Stimulated activated memory B cell treated with anti-CD40 and anti-IgM and Interleukin-4, amounts not matched to agents 10 μg/mL and 1 μg/mL and 100 μg/mL, for 72 hours (primary cell): Measurements from ENCODE around the gene ATRN.

Experiments used
- ATAC-seq: fragments of 150-1000 bp; cut with Tn5 transposase; 2 replicates; pipeline ENCODE4 v1.10.0; 2021
- H3K27ac Mint-ChIP-seq: one replicate; pipeline ENCODE4 v1.8.0; 2022; ENCODE audit warnings: mild to moderate bottlenecking, mixed read lengths
- H3K27me3 Mint-ChIP-seq: one replicate; pipeline ENCODE4 v1.8.0; 2022; ENCODE audit warnings: mixed read lengths
- H3K36me3 Mint-ChIP-seq: one replicate; pipeline ENCODE4 v1.8.0; 2022; ENCODE audit warnings: mixed read lengths
- H3K4me1 Mint-ChIP-seq: one replicate; pipeline ENCODE4 v1.8.0; 2022; ENCODE audit warnings: mixed read lengths
- H3K4me3 Mint-ChIP-seq: one replicate; pipeline ENCODE4 v1.8.0; 2022; ENCODE audit warnings: mild to moderate bottlenecking, moderate library complexity, mixed read lengths
- H3K9me3 Mint-ChIP-seq: one replicate; pipeline ENCODE4 v1.8.0; 2022; ENCODE audit warnings: mixed read lengths

Gene ATRN

GRCh38 chr20:3685341-3685740, 214.5 kb downstream of the ATRN start:
- peaks cover 51% of the 10 kb centered on the region for H3K27me3 Mint-ChIP-seq
- H3K4me3 Mint-ChIP-seq: no peak overlapping the region
- H3K36me3 Mint-ChIP-seq: no peaks in the 10 kb centered on the region
- H3K27ac Mint-ChIP-seq: no peak overlapping the region
- ATAC-seq: no peak
- H3K4me1 Mint-ChIP-seq: peaks cover 14% of the 10 kb centered on the region
- H3K9me3 Mint-ChIP-seq: no peaks in the 10 kb centered on the region

- H3K4me1 Mint-ChIP-seq: peaks cover 9% of the 10 kb centered on the region
- peaks cover 40% of the 10 kb centered on the region for H3K27me3 Mint-ChIP-seq
- no peak overlapping the region for H3K27ac Mint-ChIP-seq
- ATAC-seq: no peak
- no peak overlapping the region for H3K4me3 Mint-ChIP-seq
- no peaks in the 10 kb centered on the region for H3K9me3 Mint-ChIP-seq
- H3K36me3 Mint-ChIP-seq: no peaks in the 10 kb centered on the region
Measured at GRCh38 chr20:3686421-3686820, 215.6 kb downstream of the ATRN start.

- Mint-ChIP-seq H3K36me3 (no peaks in the 10 kb centered on the region), H3K4me1 (peaks cover 6% of the 10 kb centered on the region), H3K9me3 (no peaks in the 10 kb centered on the region), H3K27me3 (peaks cover 37% of the 10 kb centered on the region), H3K27ac (no peak overlapping the region), H3K4me3 (no peak overlapping the region)
- ATAC-seq: no peak
Measured at GRCh38 chr20:3686867-3687321, 216.1 kb downstream of the ATRN start.

GRCh38 chr20:3687655-3688054, 216.8 kb downstream of the ATRN start:
- ATAC-seq: no peak
- Mint-ChIP-seq H3K27me3 (peaks cover 37% of the 10 kb centered on the region), H3K9me3 (no peaks in the 10 kb centered on the region), H3K4me3 (no peak overlapping the region), H3K36me3 (no peaks in the 10 kb centered on the region), H3K4me1 (peaks cover 6% of the 10 kb centered on the region), H3K27ac (no peak overlapping the region)

DNA sequence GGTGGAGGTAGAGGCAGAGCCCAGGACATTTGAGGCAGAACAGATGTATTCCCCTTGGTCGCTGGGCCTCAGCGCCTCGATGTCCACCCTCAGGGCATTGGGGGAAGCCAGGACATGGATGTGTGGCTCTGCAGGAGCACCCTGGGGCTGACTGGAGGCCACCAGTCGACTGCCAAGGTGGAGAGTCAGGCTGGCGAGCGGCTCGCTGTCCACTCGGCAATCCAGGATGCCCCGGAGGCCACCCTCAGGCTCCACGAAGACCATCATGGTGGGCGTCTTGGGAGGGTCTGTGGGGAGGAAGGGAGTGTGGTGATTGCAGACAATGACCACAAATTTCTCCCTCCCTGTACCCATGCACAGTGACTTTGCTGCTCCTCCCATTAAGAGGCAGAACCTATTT, 219.2 kb downstream of the ATRN start:
- H3K9me3 Mint-ChIP-seq: no peaks in the 10 kb centered on the region
- no peak overlapping the region for H3K4me3 Mint-ChIP-seq
- H3K36me3 Mint-ChIP-seq: no peaks in the 10 kb centered on the region
- H3K27ac Mint-ChIP-seq: no peak overlapping the region
- H3K4me1 Mint-ChIP-seq: peaks cover 6% of the 10 kb centered on the region
- H3K27me3 Mint-ChIP-seq: peaks cover 21% of the 10 kb centered on the region
- no peak for ATAC-seq

DNA sequence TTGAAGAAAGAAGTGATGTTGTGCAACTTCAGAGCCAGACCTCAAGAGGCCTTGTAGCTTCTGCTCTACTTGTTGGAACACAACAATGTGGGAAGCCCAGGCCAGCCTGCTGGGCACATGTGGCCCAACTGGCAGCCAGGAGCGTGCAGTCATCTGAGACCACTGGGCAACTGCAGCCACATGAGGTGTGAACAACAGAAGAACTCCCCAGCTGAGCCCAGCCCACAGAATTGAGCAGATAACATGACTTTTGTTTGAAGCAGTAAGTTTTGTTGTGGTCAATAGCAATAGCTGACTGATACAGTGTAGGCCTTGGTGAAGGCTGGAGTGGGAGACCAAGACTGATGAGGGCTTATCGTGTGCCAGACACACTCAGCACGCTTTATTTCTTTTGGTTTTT, 219.6 kb downstream of the ATRN start:
- Mint-ChIP-seq H3K36me3 (no peaks in the 10 kb centered on the region), H3K27me3 (peaks cover 16% of the 10 kb centered on the region), H3K27ac (no peak overlapping the region), H3K9me3 (no peaks in the 10 kb centered on the region), H3K4me3 (no peak overlapping the region), H3K4me1 (peaks cover 6% of the 10 kb centered on the region)
- ATAC-seq: no peak

DNA sequence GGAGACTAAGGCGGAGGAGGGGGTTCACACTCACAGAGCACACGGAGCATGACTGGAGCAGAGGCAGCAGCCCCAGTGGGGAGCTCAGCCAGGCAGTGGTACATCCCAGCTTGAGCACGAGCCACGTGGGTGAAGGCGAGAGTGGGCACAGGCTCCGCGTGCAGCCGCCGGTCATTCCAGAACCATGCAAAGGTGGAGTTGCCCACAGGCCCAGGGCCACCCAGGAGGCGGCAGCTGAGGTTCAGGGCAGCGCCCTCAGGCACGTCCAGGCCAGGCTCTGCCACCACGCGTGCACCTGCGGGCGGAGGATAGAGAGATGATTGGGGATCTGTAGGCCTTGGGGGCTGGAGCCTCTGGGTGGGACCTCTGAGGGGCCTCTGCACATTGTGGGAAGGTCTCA, 220.5 kb downstream of the ATRN start:
- Mint-ChIP-seq H3K9me3 (no peaks in the 10 kb centered on the region), H3K4me1 (peaks cover 6% of the 10 kb centered on the region), H3K27ac (no peak overlapping the region), H3K36me3 (no peaks in the 10 kb centered on the region), H3K27me3 (peaks cover 8% of the 10 kb centered on the region), H3K4me3 (no peak overlapping the region)
- no peak for ATAC-seq

GRCh38 chr20:3691897-3692296, 221.1 kb downstream of the ATRN start:
- peaks cover 6% of the 10 kb centered on the region for H3K27me3 Mint-ChIP-seq

GRCh38 chr20:3692706-3693294, 222.0 kb downstream of the ATRN start:
- no peaks in the 10 kb centered on the region for H3K27me3 Mint-ChIP-seq
- no peak for ATAC-seq
- H3K9me3 Mint-ChIP-seq: no peaks in the 10 kb centered on the region
- H3K4me3 Mint-ChIP-seq: no peak overlapping the region
- no peak overlapping the region for H3K27ac Mint-ChIP-seq
- peaks cover 3% of the 10 kb centered on the region for H3K4me1 Mint-ChIP-seq
- no peaks in the 10 kb centered on the region for H3K36me3 Mint-ChIP-seq

More at GRCh38 chr20:3691897-3692296, 221.1 kb downstream of the ATRN start:
- Mint-ChIP-seq H3K36me3 (no peaks in the 10 kb centered on the region), H3K4me1 (peaks cover 6% of the 10 kb centered on the region), H3K4me3 (no peak overlapping the region), H3K27ac (no peak overlapping the region), H3K9me3 (no peaks in the 10 kb centered on the region)
- no peak for ATAC-seq

DNA sequence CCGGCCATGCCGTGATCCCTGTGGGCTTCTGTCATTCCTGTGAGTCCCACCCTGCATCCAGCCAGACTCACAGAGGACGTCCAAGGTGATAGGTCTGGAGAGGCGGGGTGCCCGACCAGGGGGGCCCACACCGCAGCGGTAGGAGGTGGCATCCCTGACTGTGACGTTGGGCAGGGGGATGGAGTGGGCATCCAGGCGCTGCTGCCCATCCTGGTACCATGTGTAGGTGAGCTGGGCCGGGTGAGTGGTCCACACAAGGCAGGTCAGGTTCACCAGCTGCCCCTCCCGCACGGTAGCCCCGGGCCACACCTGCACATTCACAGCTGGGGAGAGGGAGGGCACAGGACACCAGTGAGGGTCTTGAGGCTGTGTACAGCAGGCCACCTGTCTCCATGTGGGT, 222.6 kb downstream of the ATRN start:
- Mint-ChIP-seq H3K27ac (no peak overlapping the region), H3K4me3 (no peak overlapping the region), H3K4me1 (no peaks in the 10 kb centered on the region), H3K36me3 (no peaks in the 10 kb centered on the region), H3K27me3 (no peaks in the 10 kb centered on the region), H3K9me3 (no peaks in the 10 kb centered on the region)
- ATAC-seq: no peak

- Mint-ChIP-seq H3K36me3 (no peaks in the 10 kb centered on the region), H3K4me3 (no peak overlapping the region), H3K4me1 (no peaks in the 10 kb centered on the region), H3K27ac (no peak overlapping the region), H3K27me3 (no peaks in the 10 kb centered on the region), H3K9me3 (no peaks in the 10 kb centered on the region)
- no peak for ATAC-seq
Measured at GRCh38 chr20:3694864-3695263, 224.0 kb downstream of the ATRN start.

- no peak for ATAC-seq
- H3K4me3 Mint-ChIP-seq: no peak overlapping the region
- no peaks in the 10 kb centered on the region for H3K27me3 Mint-ChIP-seq
- no peaks in the 10 kb centered on the region for H3K9me3 Mint-ChIP-seq
- no peaks in the 10 kb centered on the region for H3K4me1 Mint-ChIP-seq
- no peaks in the 10 kb centered on the region for H3K36me3 Mint-ChIP-seq
- H3K27ac Mint-ChIP-seq: no peak overlapping the region
Measured at GRCh38 chr20:3696200-3696599, 225.4 kb downstream of the ATRN start.

DNA sequence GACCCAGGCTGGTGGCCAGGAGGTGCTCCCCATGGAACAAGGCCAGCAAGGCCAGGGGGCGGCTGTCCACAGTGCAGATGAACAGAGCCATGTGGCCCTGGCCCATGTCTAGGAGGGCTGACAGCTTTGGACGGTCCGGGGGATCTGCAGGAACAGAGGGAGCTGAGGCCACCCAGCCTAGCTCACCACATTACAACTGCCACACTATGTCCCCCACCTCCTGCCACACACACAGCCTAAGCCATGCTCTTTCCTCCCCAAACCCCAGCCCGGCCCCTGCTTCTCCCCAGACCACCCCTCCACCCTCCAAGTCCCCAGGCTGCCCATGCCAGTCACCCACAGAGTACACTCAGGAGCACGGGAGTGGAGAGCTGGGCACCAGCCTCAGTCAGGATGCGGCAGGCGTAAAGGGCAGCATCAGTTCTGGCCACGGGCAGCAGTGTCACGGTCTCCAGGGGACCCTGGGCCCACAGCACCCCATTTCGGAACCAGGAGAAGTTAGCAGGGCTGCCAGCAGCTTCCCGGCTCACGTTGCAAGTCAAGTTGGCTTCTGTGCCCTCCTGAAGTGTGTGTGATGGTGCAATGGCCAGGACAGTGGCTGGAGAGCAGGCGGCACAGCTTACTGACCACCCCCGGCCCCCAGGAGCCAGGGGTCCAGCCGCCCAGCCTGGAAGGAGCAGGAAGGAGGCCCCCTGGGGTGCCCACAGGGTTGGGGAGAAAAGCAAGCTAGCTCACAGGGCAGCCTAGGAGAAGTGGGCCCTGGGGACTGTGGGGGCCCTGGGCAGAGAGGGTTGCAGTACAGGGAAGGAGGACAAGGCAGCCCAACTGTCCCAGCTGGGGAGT, 226.1 kb downstream of the ATRN start:
- ATAC-seq: no peak
- no peaks in the 10 kb centered on the region for H3K9me3 Mint-ChIP-seq
- H3K27me3 Mint-ChIP-seq: no peaks in the 10 kb centered on the region
- H3K36me3 Mint-ChIP-seq: no peaks in the 10 kb centered on the region
- H3K27ac Mint-ChIP-seq: no peak overlapping the region
- H3K4me1 Mint-ChIP-seq: no peaks in the 10 kb centered on the region
- H3K4me3 Mint-ChIP-seq: no peak overlapping the region

DNA sequence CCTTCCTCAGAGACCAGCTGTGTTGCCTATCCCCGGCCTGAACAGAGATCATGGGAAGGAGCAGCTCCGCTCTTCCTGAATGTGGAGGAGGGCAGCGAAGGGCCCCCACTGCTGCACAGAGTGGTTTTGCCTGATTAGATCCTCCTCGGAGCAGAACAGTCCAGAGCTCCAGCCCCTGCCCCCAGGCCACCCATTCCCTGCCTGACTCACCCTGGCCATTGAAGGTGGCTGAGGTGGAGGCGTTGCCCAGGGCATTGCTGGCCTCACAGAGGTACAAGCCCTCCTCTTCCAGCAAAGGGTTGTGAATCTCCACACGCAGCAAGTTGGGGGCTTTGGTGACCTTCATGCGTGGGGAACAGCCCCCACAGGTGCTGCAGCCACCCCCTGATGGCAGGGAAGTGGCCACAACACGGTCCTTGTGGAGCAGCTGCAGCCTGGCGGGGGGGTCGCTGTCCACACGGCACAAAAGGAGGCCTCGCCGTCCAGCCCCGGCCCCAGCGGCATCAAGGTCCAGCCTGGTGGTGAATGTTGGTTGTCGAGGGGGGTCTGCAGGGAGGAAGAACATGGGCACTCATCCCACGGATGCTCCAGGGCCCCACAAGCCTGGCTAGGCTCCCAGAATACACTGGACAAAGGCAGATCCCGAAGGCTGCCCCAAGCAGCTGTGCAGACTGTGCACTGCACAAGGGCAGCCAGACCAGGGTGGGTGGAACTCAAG, 226.9 kb downstream of the ATRN start:
- H3K36me3 Mint-ChIP-seq: no peaks in the 10 kb centered on the region
- no peak overlapping the region for H3K27ac Mint-ChIP-seq
- H3K9me3 Mint-ChIP-seq: no peaks in the 10 kb centered on the region
- no peak overlapping the region for H3K4me3 Mint-ChIP-seq
- no peaks in the 10 kb centered on the region for H3K4me1 Mint-ChIP-seq
- no peak for ATAC-seq
- H3K27me3 Mint-ChIP-seq: no peaks in the 10 kb centered on the region

- no peak overlapping the region for H3K27ac Mint-ChIP-seq
- H3K9me3 Mint-ChIP-seq: no peaks in the 10 kb centered on the region
- H3K36me3 Mint-ChIP-seq: no peaks in the 10 kb centered on the region
Measured at GRCh38 chr20:3698591-3699001, 227.8 kb downstream of the ATRN start.

More at GRCh38 chr20:3698591-3699001, 227.8 kb downstream of the ATRN start:
- Mint-ChIP-seq H3K4me3 (no peak overlapping the region), H3K4me1 (no peaks in the 10 kb centered on the region), H3K27me3 (peaks cover 4% of the 10 kb centered on the region)
- no peak for ATAC-seq
